Lower leg skin (tissue), 3 donors: Measurements from ENCODE around the gene CSPG4.

Experiments
- POLR2A ChIP-seq, 2 donors: fragments of 450-650 bp; IDR thresholded peaks; one replicate each; pipeline ENCODE4 v1.6.1; 2016 to 2017; ENCODE audit warnings: antibody characterized with exemption in 2 of 2, mild to moderate bottlenecking in 1 of 2, moderate library complexity in 1 of 2
- TF ChIP-seq, protein P1 (sequence below), 3 donors: fragments of 450-650 bp; IDR thresholded peaks; one replicate each; pipeline ENCODE4 v1.5.1; 2016; ENCODE audit warnings: antibody characterized with exemption in 3 of 3, mild to moderate bottlenecking in 3 of 3, moderate library complexity in 2 of 3

DNA sequence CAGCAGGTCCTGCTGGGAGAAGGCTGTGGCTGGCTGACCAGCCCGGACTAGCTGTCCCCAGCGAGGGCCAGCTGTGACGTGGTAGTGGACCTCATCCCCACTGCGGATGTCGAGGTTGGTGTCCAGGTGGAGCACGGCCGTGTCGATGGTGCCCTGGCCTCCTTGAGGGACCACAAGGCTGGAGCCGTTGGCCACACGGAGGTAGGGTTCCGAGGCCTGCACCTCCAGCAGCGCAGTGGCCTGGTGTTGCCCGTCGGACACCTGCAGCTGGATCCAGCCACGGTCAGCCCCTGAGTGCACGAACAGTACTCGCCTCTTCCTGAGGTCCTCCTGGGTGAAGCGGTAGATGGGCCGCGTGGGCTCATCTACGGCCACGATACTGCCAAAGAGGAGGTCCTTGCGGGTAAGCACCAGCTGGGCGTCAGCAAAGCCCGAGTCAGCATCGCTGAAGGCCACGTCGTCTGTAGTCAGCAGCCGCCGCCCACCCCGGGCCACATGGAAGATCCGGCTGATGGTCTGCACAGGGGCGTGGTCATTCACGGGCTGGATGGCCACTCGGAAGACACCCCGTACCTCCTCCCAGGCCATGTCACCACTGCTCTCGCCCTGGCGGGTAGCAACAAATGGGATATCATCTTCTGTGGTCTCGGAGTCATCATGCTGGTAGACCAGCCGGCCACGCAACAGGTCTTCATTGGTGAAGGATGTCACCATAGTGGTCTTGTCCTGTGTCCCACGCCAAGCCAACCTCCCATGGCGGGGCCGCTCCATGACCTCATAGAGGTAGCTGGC, 25.0 kb downstream of the CSPG4 start:
- TF ChIP-seq, protein P1, sequence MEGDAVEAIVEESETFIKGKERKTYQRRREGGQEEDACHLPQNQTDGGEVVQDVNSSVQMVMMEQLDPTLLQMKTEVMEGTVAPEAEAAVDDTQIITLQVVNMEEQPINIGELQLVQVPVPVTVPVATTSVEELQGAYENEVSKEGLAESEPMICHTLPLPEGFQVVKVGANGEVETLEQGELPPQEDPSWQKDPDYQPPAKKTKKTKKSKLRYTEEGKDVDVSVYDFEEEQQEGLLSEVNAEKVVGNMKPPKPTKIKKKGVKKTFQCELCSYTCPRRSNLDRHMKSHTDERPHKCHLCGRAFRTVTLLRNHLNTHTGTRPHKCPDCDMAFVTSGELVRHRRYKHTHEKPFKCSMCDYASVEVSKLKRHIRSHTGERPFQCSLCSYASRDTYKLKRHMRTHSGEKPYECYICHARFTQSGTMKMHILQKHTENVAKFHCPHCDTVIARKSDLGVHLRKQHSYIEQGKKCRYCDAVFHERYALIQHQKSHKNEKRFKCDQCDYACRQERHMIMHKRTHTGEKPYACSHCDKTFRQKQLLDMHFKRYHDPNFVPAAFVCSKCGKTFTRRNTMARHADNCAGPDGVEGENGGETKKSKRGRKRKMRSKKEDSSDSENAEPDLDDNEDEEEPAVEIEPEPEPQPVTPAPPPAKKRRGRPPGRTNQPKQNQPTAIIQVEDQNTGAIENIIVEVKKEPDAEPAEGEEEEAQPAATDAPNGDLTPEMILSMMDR (IDR thresholded peaks at IDR 0.05): no peak
- no peak for TF ChIP-seq POLR2A (IDR thresholded peaks at IDR 0.05)
